A549 (cell line): Measurements from ENCODE around the gene TIGIT. TPM values are rescaled to one million over a fixed set of nuclear protein-coding genes. Genes with fewer than 3 reads are reported as not detected.

Source experiments
- ATAC-seq, 2 experiments: fragments of 200-7000 bp in 1 of 2; fragments of >200 bp in 1 of 2; cut with Nextera tagmentation in 1 of 2; cut with Tn5 transposase in 1 of 2; 3 replicates each; pipeline versions ENCODE4 v1.8.0 to v1.9.1; 2018 to 2020; ENCODE audit warnings: mild to moderate bottlenecking in 1 of 2, moderate library complexity in 1 of 2
- CTCF ChIA-PET: fragments of 300-600 bp; sonication (Branson Sonifier 250); formaldehyde crosslinking; extraction: SDS; loops from one replicate; lab custom pipeline; 2021; ENCODE audit warnings: antibody characterized with exemption, inconsistent platforms; lab: Yijun Ruan, JAX
- POLR2A ChIA-PET: fragments of 350-600 bp; formaldehyde crosslinking; extraction: SDS; loops from one replicate; lab custom pipeline; 2021; ENCODE audit warnings: antibody characterized with exemption, inconsistent platforms; lab: Yijun Ruan, JAX
- DNase-seq, 2 experiments: peaks; one replicate each; pipeline versions ENCODE4 v3.0.0 to v3.0.0-alpha.2; 2011 to 2016; ENCODE audit warnings: low read depth in 1 of 2, low spot score in 1 of 2
- FAIRE-seq: peaks from 2 replicates; lab custom pipeline; 2011; peaks lifted over from hg19 to GRCh38; lab: Jason Lieb, UNC
- H3K27ac ChIP-seq, 2 experiments: fragments of >200 bp; sonication (Bioruptor Twin); formaldehyde crosslinking; 3 replicates each; pipeline ENCODE4 v1.5.1; 2016 to 2017
- H3K4me1 ChIP-seq: fragments of >200 bp; sonication (Bioruptor Twin); formaldehyde crosslinking; 3 replicates; pipeline ENCODE4 v1.6.1; 2016
- H3K4me2 ChIP-seq: fragments of >200 bp; sonication (Bioruptor Twin); formaldehyde crosslinking; 3 replicates; pipeline ENCODE4 v1.6.1; 2016
- H3K4me3 ChIP-seq: fragments of >200 bp; sonication (Bioruptor Twin); formaldehyde crosslinking; 3 replicates; pipeline ENCODE4 v1.5.1; 2016
- H3K9me3 ChIP-seq: fragments of >200 bp; sonication (Bioruptor Twin); formaldehyde crosslinking; 3 replicates; pipeline ENCODE4 v1.6.1; 2016
- CBX2 ChIP-seq: fragments of 200-600 bp; sonication (generic); IDR thresholded peaks from 2 replicates; pipeline ENCODE4 v1.6.1; 2016; ENCODE audit warnings: low read depth, mild to moderate bottlenecking, borderline replicate concordance
- CBX8 ChIP-seq: fragments of 200-600 bp; sonication (generic); IDR thresholded peaks from 2 replicates; pipeline ENCODE4 v1.6.1; 2016
- CEBPB ChIP-seq, 2 experiments: fragments of >200 bp in 1 of 2; sonication (Bioruptor Twin) in 1 of 2; formaldehyde crosslinking in 1 of 2; IDR thresholded peaks; 2 replicates each; pipeline ENCODE4 v1.6.1; 2012 to 2016
- CHD2 ChIP-seq: fragments of 150-350 bp; IDR thresholded peaks from 2 replicates; pipeline ENCODE4 v1.6.1; 2014; ENCODE audit warnings: low read length; ENCODE audit not compliant: partially characterized antibody
- EP300 ChIP-seq, 2 experiments: fragments of >200 bp; sonication (Bioruptor Twin); formaldehyde crosslinking; IDR thresholded peaks; 2 replicates in 1 of 2; 3 replicates in 1 of 2; pipeline ENCODE4 v1.6.1; 2016 to 2017
- FOSB ChIP-seq: fragments of 250-450 bp; sonication (Bioruptor Pico); IDR thresholded peaks from 2 replicates; pipeline ENCODE4 v1.5.0; 2020; ENCODE audit warnings: mild to moderate bottlenecking, moderate library complexity
- FOXS1 ChIP-seq: fragments of 250-450 bp; sonication (Bioruptor Pico); IDR thresholded peaks from 2 replicates; pipeline ENCODE4 v1.5.0; 2020; ENCODE audit warnings: mild to moderate bottlenecking, moderate library complexity
- HOXB5 ChIP-seq: fragments of 250-450 bp; sonication (Bioruptor Pico); IDR thresholded peaks from 2 replicates; pipeline ENCODE4 v1.5.0; 2020; ENCODE audit warnings: mild to moderate bottlenecking, moderate library complexity
- JUNB ChIP-seq: fragments of >200 bp; sonication (Bioruptor Twin); formaldehyde crosslinking; IDR thresholded peaks from 2 replicates; pipeline ENCODE4 v1.6.1; 2016
- KDM5A ChIP-seq: fragments of 200-600 bp; sonication (generic); IDR thresholded peaks from 2 replicates; pipeline ENCODE4 v1.6.1; 2016; ENCODE audit warnings: antibody characterized with exemption, mild to moderate bottlenecking
- MAZ ChIP-seq: fragments of 150-350 bp; IDR thresholded peaks from 2 replicates; pipeline ENCODE4 v1.6.1; 2014; ENCODE audit warnings: antibody characterized with exemption, low read depth, low read length, borderline replicate concordance
- NR3C1 ChIP-seq: fragments of >200 bp; sonication (Bioruptor Twin); formaldehyde crosslinking; IDR thresholded peaks from 3 replicates; pipeline ENCODE4 v1.6.1; 2017
- PHF8 ChIP-seq: fragments of 200-600 bp; sonication (generic); IDR thresholded peaks from 2 replicates; pipeline ENCODE4 v1.6.1; 2016; ENCODE audit warnings: low read depth, mild to moderate bottlenecking, antibody characterized with exemption, moderate library complexity, borderline replicate concordance
- POLR2AphosphoS2 ChIP-seq: conservative IDR thresholded peaks from 2 replicates; pipeline ENCODE4 v1.6.1; 2012; ENCODE audit warnings: low read length, improper control_type of control experiment, inconsistent platforms
- RFX5 ChIP-seq: fragments of 450-650 bp; IDR thresholded peaks from 2 replicates; pipeline ENCODE4 v1.7.1; 2014; ENCODE audit warnings: antibody characterized with exemption, mild to moderate bottlenecking, moderate library complexity
- SMC3 ChIP-seq: fragments of >200 bp; sonication (Bioruptor Twin); formaldehyde crosslinking; IDR thresholded peaks from 3 replicates; pipeline ENCODE4 v1.6.1; 2018; ENCODE audit warnings: inconsistent platforms
- TP53 ChIP-seq: fragments of 250-450 bp; sonication (Bioruptor Pico); IDR thresholded peaks from 2 replicates; pipeline ENCODE4 v1.5.0; 2021; ENCODE audit warnings: mild to moderate bottlenecking, moderate library complexity
- WGBS: methylation state at CpG from one replicate; pipeline ENCODE4 v1.1.6; 2017; ENCODE audit errors: missing lambda C conversion rate; 5-methylcytosine and 5-hydroxymethylcytosine counted together
- polyA plus RNA-seq, 4 experiments: library from polyadenylated mRNA; depleted of rRNA in 3 of 4; stranded (reverse); fragments of >200 nt; fragmentation: RNase III in 1 of 4; extraction: RNeasy Plus Mini Kit Qiagen cat#74134 plus additional on column Dnase treatment in 1 of 4; gene quantifications; 2 replicates in 3 of 4; 3 replicates in 1 of 4; pipeline ENCODE4 v1.2.3, GENCODE V29; 2011 to 2017
- TF ChIP-seq, protein P1 (sequence below): fragments of >200 bp; sonication (Bioruptor Twin); formaldehyde crosslinking; IDR thresholded peaks from 3 replicates; pipeline ENCODE4 v1.6.1; 2016
- TF ChIP-seq, protein P2 (sequence below): fragments of 150-350 bp; IDR thresholded peaks from 2 replicates; pipeline ENCODE4 v1.6.1; 2014; ENCODE audit warnings: low read depth, mild to moderate bottlenecking, low read length
- TF ChIP-seq, protein P3 (sequence below): fragments of 250-450 bp; sonication (Bioruptor Pico); IDR thresholded peaks from 2 replicates; pipeline ENCODE4 v1.5.0; 2021; ENCODE audit warnings: mild to moderate bottlenecking, moderate library complexity, borderline replicate concordance
- TF ChIP-seq, protein P4 (sequence below): IDR thresholded peaks from 2 replicates; pipeline ENCODE4 v1.6.1; 2012; ENCODE audit warnings: low read depth, borderline replicate concordance
- TF ChIP-seq, protein P5 (sequence below): fragments of 250-450 bp; sonication (Bioruptor Pico); IDR thresholded peaks from 2 replicates; pipeline ENCODE4 v1.5.0; 2020; ENCODE audit warnings: low read depth, mild to moderate bottlenecking, moderate library complexity

Gene TIGIT
- polyA plus RNA-seq, 2 of the 4 experiments (the other 2 are of a cell fraction): not detected

DNA sequence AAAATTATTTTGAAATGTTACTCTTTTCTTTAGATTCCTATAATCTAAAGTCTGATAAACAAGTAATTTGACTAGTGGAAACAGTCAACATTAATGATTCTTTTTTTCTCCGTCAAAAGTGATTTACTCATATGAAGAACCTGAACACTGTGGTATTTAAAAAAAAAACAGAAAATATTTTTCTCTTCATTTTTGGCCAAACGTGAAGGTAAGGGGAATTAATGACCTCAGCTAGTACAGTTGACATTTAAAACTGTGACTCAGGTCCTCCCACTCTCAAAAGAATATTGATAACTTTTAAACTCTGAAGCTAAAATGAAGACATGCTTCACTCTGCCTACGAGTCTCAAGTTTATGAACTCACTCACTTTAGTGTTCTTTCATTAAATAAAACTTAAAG is 34.5 kb downstream of the TIGIT start:
- Histone ChIP-seq H3K27ac (no peak overlapping the region), H3K4me3 (no peak overlapping the region), H3K9me3 (no peaks in the 10 kb centered on the region), H3K4me1 (peaks cover 14% of the 10 kb centered on the region), H3K4me2 (no peak overlapping the region)
- POLR2A ChIA-PET: no interaction called here
- FAIRE-seq (no peak), DNase-seq (no peak), ATAC-seq (no peak)
- 84% methylated on average over 3 of the region's 3 CpGs for WGBS
- no peak for TF ChIP-seq RFX5
- TF ChIP-seq FOXS1 (CRISPR knock-in tag): no peak
- TF ChIP-seq, protein P1, sequence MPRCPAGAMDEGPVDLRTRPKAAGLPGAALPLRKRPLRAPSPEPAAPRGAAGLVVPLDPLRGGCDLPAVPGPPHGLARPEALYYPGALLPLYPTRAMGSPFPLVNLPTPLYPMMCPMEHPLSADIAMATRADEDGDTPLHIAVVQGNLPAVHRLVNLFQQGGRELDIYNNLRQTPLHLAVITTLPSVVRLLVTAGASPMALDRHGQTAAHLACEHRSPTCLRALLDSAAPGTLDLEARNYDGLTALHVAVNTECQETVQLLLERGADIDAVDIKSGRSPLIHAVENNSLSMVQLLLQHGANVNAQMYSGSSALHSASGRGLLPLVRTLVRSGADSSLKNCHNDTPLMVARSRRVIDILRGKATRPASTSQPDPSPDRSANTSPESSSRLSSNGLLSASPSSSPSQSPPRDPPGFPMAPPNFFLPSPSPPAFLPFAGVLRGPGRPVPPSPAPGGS: no peak
- no peak for TF ChIP-seq KDM5A
- no peak for TF ChIP-seq CBX2
- TF ChIP-seq, protein P2, sequence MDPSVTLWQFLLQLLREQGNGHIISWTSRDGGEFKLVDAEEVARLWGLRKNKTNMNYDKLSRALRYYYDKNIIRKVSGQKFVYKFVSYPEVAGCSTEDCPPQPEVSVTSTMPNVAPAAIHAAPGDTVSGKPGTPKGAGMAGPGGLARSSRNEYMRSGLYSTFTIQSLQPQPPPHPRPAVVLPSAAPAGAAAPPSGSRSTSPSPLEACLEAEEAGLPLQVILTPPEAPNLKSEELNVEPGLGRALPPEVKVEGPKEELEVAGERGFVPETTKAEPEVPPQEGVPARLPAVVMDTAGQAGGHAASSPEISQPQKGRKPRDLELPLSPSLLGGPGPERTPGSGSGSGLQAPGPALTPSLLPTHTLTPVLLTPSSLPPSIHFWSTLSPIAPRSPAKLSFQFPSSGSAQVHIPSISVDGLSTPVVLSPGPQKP: no peak
- no peak for TF ChIP-seq CEBPB (IDR thresholded peaks at IDR 0.05)
- CTCF ChIA-PET: no interaction called here

DNA sequence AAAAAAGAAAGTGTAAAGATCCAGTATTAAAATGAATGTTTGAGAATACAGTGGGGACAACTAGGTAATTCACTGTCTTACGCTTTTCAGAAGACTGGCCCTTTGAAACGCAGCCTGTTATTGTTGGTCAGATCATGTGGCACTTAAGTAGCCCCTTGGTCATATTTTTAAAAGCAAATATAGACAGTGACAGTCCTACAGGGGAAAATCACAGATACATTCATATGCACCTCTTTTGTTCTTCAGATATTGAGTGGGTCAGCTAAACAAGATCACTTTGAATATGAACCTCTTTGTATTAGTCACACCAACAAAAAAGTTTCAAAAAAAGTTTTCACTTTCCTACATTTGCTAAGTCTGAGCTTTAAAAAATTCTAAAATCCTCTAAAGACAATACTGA is 36.0 kb downstream of the TIGIT start:
- 95% methylated on average over 2 of the region's 2 CpGs for WGBS
- ATAC-seq: no peak
- Histone ChIP-seq H3K4me2 (no peak overlapping the region), H3K9me3 (no peaks in the 10 kb centered on the region), H3K4me1 (peaks cover 2% of the 10 kb centered on the region; the same call in 2 of the 3 replicates), H3K27ac (no peak overlapping the region), H3K4me3 (no peak overlapping the region)
- POLR2A ChIA-PET: no interaction called here
- FAIRE-seq: no peak
- no peak for DNase-seq
- CTCF ChIA-PET: no interaction called here
- no peak for TF ChIP-seq TP53
- no peak for TF ChIP-seq EP300 (IDR thresholded peaks at IDR 0.05)
- no peak for TF ChIP-seq HOXB5 (CRISPR knock-in tag)
- TF ChIP-seq POLR2AphosphoS2: no peak
- no peak for TF ChIP-seq FOXS1 (CRISPR knock-in tag)
- no peak for TF ChIP-seq CHD2
- TF ChIP-seq CBX8: no peak
- TF ChIP-seq, protein P3, sequence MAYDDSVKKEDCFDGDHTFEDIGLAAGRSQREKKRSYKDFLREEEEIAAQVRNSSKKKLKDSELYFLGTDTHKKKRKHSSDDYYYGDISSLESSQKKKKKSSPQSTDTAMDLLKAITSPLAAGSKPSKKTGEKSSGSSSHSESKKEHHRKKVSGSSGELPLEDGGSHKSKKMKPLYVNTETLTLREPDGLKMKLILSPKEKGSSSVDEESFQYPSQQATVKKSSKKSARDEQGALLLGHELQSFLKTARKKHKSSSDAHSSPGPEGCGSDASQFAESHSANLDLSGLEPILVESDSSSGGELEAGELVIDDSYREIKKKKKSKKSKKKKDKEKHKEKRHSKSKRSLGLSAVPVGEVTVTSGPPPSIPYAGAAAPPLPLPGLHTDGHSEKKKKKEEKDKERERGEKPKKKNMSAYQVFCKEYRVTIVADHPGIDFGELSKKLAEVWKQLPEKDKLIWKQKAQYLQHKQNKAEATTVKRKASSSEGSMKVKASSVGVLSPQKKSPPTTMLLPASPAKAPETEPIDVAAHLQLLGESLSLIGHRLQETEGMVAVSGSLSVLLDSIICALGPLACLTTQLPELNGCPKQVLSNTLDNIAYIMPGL: no peak
- no peak for TF ChIP-seq SMC3
- no peak for TF ChIP-seq PHF8
- TF ChIP-seq JUNB: no peak
- TF ChIP-seq, protein P4, sequence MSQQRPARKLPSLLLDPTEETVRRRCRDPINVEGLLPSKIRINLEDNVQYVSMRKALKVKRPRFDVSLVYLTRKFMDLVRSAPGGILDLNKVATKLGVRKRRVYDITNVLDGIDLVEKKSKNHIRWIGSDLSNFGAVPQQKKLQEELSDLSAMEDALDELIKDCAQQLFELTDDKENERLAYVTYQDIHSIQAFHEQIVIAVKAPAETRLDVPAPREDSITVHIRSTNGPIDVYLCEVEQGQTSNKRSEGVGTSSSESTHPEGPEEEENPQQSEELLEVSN: no peak
- no peak for TF ChIP-seq MAZ
- TF ChIP-seq, protein P5, sequence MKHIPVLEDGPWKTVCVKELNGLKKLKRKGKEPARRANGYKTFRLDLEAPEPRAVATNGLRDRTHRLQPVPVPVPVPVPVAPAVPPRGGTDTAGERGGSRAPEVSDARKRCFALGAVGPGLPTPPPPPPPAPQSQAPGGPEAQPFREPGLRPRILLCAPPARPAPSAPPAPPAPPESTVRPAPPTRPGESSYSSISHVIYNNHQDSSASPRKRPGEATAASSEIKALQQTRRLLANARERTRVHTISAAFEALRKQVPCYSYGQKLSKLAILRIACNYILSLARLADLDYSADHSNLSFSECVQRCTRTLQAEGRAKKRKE (CRISPR knock-in tag): no peak
- no peak for TF ChIP-seq NR3C1
- no peak for TF ChIP-seq FOSB (CRISPR knock-in tag)
